Uterus (tissue), 4 donors: Measurements from ENCODE around the gene GPATCH2. TPM values are rescaled to one million over a fixed set of nuclear protein-coding genes. Genes with fewer than 3 reads are reported as not detected.

Experiments
- DNase-seq, 2 donors: peaks; one replicate each; pipeline ENCODE4 v3.0.0-alpha.2; 2019 to 2020
- H3K27ac ChIP-seq, 2 donors: fragments of 200-600 bp; sonication (generic); 1 replicate in 1 of 2; 2 replicates in 1 of 2; pipeline ENCODE4 v1.5.1; 2016 to 2018
- H3K27me3 ChIP-seq, 2 donors: fragments of 200-600 bp; sonication (generic); one replicate each; pipeline ENCODE4 v1.5.1; 2018 to 2019; ENCODE audit warnings: control low read depth in 1 of 2
- H3K36me3 ChIP-seq, 2 donors: fragments of 200-600 bp; sonication (generic); one replicate each; pipeline ENCODE4 v1.5.1; 2019; ENCODE audit warnings: control low read depth in 1 of 2
- H3K4me1 ChIP-seq, 2 donors: fragments of 200-600 bp; sonication (generic); one replicate each; pipeline ENCODE4 v1.5.1; 2018 to 2019; ENCODE audit warnings: control low read depth in 1 of 2
- H3K4me3 ChIP-seq, 2 donors: fragments of 200-600 bp; sonication (generic); 1 replicate in 1 of 2; 2 replicates in 1 of 2; pipeline ENCODE4 v1.5.1; 2018 to 2019; ENCODE audit warnings: mild to moderate bottlenecking in 1 of 2
- H3K9me3 ChIP-seq, 2 donors: fragments of 200-600 bp; sonication (generic); one replicate each; pipeline ENCODE4 v1.5.1; 2019; ENCODE audit warnings: control low read depth in 1 of 2
- CTCF ChIP-seq, 4 experiments: fragments of 200-600 bp in 2 of 4; fragments of 450-650 bp in 2 of 4; sonication (generic) in 2 of 4; IDR thresholded peaks; one replicate each; pipeline ENCODE4 v1.5.1; 2016 to 2019; ENCODE audit warnings: antibody characterized with exemption in 4 of 4, mild to moderate bottlenecking in 2 of 4, moderate library complexity in 1 of 4
- POLR2A ChIP-seq, 2 donors: fragments of 450-650 bp; IDR thresholded peaks; one replicate each; pipeline ENCODE4 v1.6.1; 2016; ENCODE audit warnings: antibody characterized with exemption in 2 of 2, mild to moderate bottlenecking in 1 of 2, moderate library complexity in 1 of 2
- intact Hi-C: fragments of 100-400 bp; cut with DNase I; formaldehyde crosslinking; loops from one replicate; pipeline ENCODE4 v1.15.1; 2023; ENCODE audit warnings: low total_unique reads
- total RNA-seq, 4 donors: library from RNA; depleted of rRNA in 3 of 4; stranded (reverse); fragments of >200 nt in 3 of 4; gene quantifications; one replicate each; pipeline versions ENCODE4 v1.1.0 to v1.2.4, GENCODE V29; 2014 to 2023
- donor health status: DM: yes; HTN: yes; CAD: no.

GPATCH2 gene
- total RNA-seq, 4 donors from 2014 or later: 13.1 to 50.3 (median 19.2) TPM

- no peaks in the 10 kb centered on the region for H3K4me1 ChIP-seq
Observed at GRCh38 chr1:217661407-217661806, 30.5 kb upstream of the GPATCH2 start.

GRCh38 chr1:217660353-217661062, 29.6 kb upstream of the GPATCH2 start:
- no peaks in the 10 kb centered on the region for H3K36me3 ChIP-seq
- no peaks in the 10 kb centered on the region for H3K27me3 ChIP-seq
- DNase-seq: no peak
- H3K4me3 ChIP-seq: no peak overlapping the region
- no peaks in the 10 kb centered on the region for H3K9me3 ChIP-seq
- H3K27ac ChIP-seq: no peak overlapping the region
- no peak for TF ChIP-seq POLR2A (IDR thresholded peaks at IDR 0.05)
- no peak for TF ChIP-seq CTCF (IDR thresholded peaks at IDR 0.05)
- H3K4me1 ChIP-seq: no peaks in the 10 kb centered on the region
- intact Hi-C loops: no loop called here

More at GRCh38 chr1:217661407-217661806, 30.5 kb upstream of the GPATCH2 start:
- H3K9me3 ChIP-seq: no peaks in the 10 kb centered on the region
- intact Hi-C loops: no loop called here
- H3K27me3 ChIP-seq: no peaks in the 10 kb centered on the region
- TF ChIP-seq POLR2A (IDR thresholded peaks at IDR 0.05): no peak
- TF ChIP-seq CTCF (IDR thresholded peaks at IDR 0.05): no peak
- H3K36me3 ChIP-seq: no peaks in the 10 kb centered on the region
- DNase-seq: no peak
- H3K4me3 ChIP-seq: no peak overlapping the region
- H3K27ac ChIP-seq: no peak overlapping the region

- TF ChIP-seq POLR2A (IDR thresholded peaks at IDR 0.05): no peak
- no peak for TF ChIP-seq CTCF (IDR thresholded peaks at IDR 0.05)
- intact Hi-C loops: no loop called here
- no peak for DNase-seq
- Histone ChIP-seq H3K36me3 (no peaks in the 10 kb centered on the region), H3K4me1 (no peaks in the 10 kb centered on the region), H3K27me3 (no peaks in the 10 kb centered on the region), H3K9me3 (no peaks in the 10 kb centered on the region), H3K4me3 (no peak overlapping the region), H3K27ac (no peak overlapping the region)
Observed at GRCh38 chr1:217650674-217651073, 19.8 kb upstream of the GPATCH2 start.

- Histone ChIP-seq H3K4me3 (no peak overlapping the region), H3K4me1 (no peaks in the 10 kb centered on the region), H3K27ac (no peak overlapping the region), H3K27me3 (no peaks in the 10 kb centered on the region), H3K9me3 (no peaks in the 10 kb centered on the region), H3K36me3 (no peaks in the 10 kb centered on the region)
- intact Hi-C loops: no loop called here
- no peak for DNase-seq
- TF ChIP-seq CTCF (IDR thresholded peaks at IDR 0.05) (no peak), POLR2A (IDR thresholded peaks at IDR 0.05) (no peak)
Observed at GRCh38 chr1:217647791-217648190, 16.9 kb upstream of the GPATCH2 start.

- Histone ChIP-seq H3K36me3 (no peaks in the 10 kb centered on the region), H3K4me3 (no peak overlapping the region), H3K27me3 (no peaks in the 10 kb centered on the region), H3K4me1 (no peaks in the 10 kb centered on the region), H3K27ac (no peak overlapping the region), H3K9me3 (no peaks in the 10 kb centered on the region)
- intact Hi-C loops: no loop called here
- TF ChIP-seq CTCF (IDR thresholded peaks at IDR 0.05) (no peak), POLR2A (IDR thresholded peaks at IDR 0.05) (no peak)
- no peak for DNase-seq
Observed at GRCh38 chr1:217642455-217642854, 11.6 kb upstream of the GPATCH2 start.
